Smooth muscle cell (in vitro differentiated cells): ENCODE data around the gene IL5RA. TPM values are rescaled to one million over a fixed set of nuclear protein-coding genes. Genes with fewer than 3 reads are reported as not detected.

ENCODE experiments used
- DNase-seq: peaks from one replicate; lab custom pipeline; 2025; ENCODE audit not compliant: unreplicated experiment; lab: John Stamatoyannopoulos, UW
- H2AFZ ChIP-seq: fragments of 200-600 bp; sonication (generic); 2 replicates; pipeline ENCODE4 v1.6.0; 2016; ENCODE audit warnings: antibody characterized with exemption, low read depth, mild to moderate bottlenecking
- H3F3A ChIP-seq: fragments of 200-600 bp; sonication (generic); 2 replicates; pipeline ENCODE4 v1.6.0; 2017; ENCODE audit warnings: antibody characterized with exemption, low read depth
- H3K27ac ChIP-seq: fragments of 200-600 bp; sonication (generic); 2 replicates; pipeline ENCODE4 v1.5.1; 2016; ENCODE audit warnings: low read depth, mild to moderate bottlenecking
- H3K27me3 ChIP-seq: fragments of 200-600 bp; sonication (generic); 2 replicates; pipeline ENCODE4 v1.6.1; 2016; ENCODE audit warnings: low read depth, mild to moderate bottlenecking
- H3K36me3 ChIP-seq: fragments of 200-600 bp; sonication (generic); 2 replicates; pipeline ENCODE4 v1.5.1; 2016; ENCODE audit warnings: low read depth
- H3K4me1 ChIP-seq: fragments of 200-600 bp; sonication (generic); 2 replicates; pipeline ENCODE4 v1.5.1; 2016; ENCODE audit warnings: low read depth
- H3K4me2 ChIP-seq: fragments of 200-600 bp; sonication (generic); 2 replicates; pipeline ENCODE4 v1.6.0; 2016; ENCODE audit warnings: mild to moderate bottlenecking
- H3K4me3 ChIP-seq: fragments of 200-600 bp; sonication (generic); 2 replicates; pipeline ENCODE4 v1.5.1; 2016; ENCODE audit warnings: mild to moderate bottlenecking
- H3K79me2 ChIP-seq: fragments of 200-600 bp; sonication (generic); 2 replicates; pipeline ENCODE4 v1.6.0; 2016; ENCODE audit warnings: low read depth, mild to moderate bottlenecking
- H3K9ac ChIP-seq: fragments of 200-600 bp; sonication (generic); 2 replicates; pipeline ENCODE4 v1.6.0; 2016; ENCODE audit warnings: low read depth
- H3K9me3 ChIP-seq: fragments of 200-600 bp; sonication (generic); replicated peaks from 2 replicates; pipeline ENCODE4 v1.5.1; 2016; ENCODE audit warnings: low read depth
- H4K20me1 ChIP-seq: fragments of 200-600 bp; sonication (generic); 2 replicates; pipeline ENCODE4 v1.6.0; 2016; ENCODE audit warnings: low read depth
- WGBS: methylation state at CpG from one replicate; pipeline ENCODE4 v1.1.7; 2016; ENCODE audit warnings: low lambda C conversion rate; 5-methylcytosine and 5-hydroxymethylcytosine counted together
- polyA plus RNA-seq: library from polyadenylated mRNA; unstranded; fragments of >200 nt; fragmentation: Nextera tagmentation; extraction: Ambion mirVana; gene quantifications from 2 replicates; pipeline ENCODE4 v1.2.1, GENCODE V29; 2016
- total RNA-seq: library from RNA; depleted of rRNA; stranded (reverse); fragments of >200 nt; gene quantifications from 2 replicates; pipeline ENCODE4 v1.2.3, GENCODE V29; 2014
- TF ChIP-seq, protein P1 (sequence below): fragments of 200-600 bp; sonication (generic); IDR thresholded peaks from 2 replicates; pipeline ENCODE4 v1.5.1; 2017; ENCODE audit warnings: borderline replicate concordance, mild to moderate bottlenecking, antibody characterized with exemption; ENCODE audit not compliant: insufficient read depth, poor library complexity, severe bottlenecking

IL5RA gene
- total and polyA plus RNA-seq, 2 experiments from 2014 or later, result 0.14 TPM; not detected in 1

GRCh38 chr3:3127432-3128010 lies 17.3 kb upstream of the IL5RA start:
- H3K4me3 ChIP-seq, result peak overlapping the region; percentile 67
- TF ChIP-seq, protein P1, sequence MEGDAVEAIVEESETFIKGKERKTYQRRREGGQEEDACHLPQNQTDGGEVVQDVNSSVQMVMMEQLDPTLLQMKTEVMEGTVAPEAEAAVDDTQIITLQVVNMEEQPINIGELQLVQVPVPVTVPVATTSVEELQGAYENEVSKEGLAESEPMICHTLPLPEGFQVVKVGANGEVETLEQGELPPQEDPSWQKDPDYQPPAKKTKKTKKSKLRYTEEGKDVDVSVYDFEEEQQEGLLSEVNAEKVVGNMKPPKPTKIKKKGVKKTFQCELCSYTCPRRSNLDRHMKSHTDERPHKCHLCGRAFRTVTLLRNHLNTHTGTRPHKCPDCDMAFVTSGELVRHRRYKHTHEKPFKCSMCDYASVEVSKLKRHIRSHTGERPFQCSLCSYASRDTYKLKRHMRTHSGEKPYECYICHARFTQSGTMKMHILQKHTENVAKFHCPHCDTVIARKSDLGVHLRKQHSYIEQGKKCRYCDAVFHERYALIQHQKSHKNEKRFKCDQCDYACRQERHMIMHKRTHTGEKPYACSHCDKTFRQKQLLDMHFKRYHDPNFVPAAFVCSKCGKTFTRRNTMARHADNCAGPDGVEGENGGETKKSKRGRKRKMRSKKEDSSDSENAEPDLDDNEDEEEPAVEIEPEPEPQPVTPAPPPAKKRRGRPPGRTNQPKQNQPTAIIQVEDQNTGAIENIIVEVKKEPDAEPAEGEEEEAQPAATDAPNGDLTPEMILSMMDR, result no peak
- peaks cover 10% of the 10 kb centered on the region for H3K4me1 ChIP-seq
- 31% methylated on average over 20 of the region's 20 CpGs for WGBS
- H3K27me3 ChIP-seq, result no peaks in the 10 kb centered on the region
- peaks cover 4% of the 10 kb centered on the region for H3K36me3 ChIP-seq
- peak overlapping the region; percentile 58 for H2AFZ ChIP-seq
- no peaks in the 10 kb centered on the region for H4K20me1 ChIP-seq
- H3K4me2 ChIP-seq, result peak overlapping the region; percentile 86
- peaks cover 28% of the 10 kb centered on the region for H3K79me2 ChIP-seq
- no peaks in the 10 kb centered on the region for H3K9me3 ChIP-seq
- H3K27ac ChIP-seq, result peak overlapping the region; percentile 94
- H3K9ac ChIP-seq, result peak overlapping the region; percentile 96
- DNase-seq, result no peak
- no peaks in the 10 kb centered on the region for H3F3A ChIP-seq

DNA sequence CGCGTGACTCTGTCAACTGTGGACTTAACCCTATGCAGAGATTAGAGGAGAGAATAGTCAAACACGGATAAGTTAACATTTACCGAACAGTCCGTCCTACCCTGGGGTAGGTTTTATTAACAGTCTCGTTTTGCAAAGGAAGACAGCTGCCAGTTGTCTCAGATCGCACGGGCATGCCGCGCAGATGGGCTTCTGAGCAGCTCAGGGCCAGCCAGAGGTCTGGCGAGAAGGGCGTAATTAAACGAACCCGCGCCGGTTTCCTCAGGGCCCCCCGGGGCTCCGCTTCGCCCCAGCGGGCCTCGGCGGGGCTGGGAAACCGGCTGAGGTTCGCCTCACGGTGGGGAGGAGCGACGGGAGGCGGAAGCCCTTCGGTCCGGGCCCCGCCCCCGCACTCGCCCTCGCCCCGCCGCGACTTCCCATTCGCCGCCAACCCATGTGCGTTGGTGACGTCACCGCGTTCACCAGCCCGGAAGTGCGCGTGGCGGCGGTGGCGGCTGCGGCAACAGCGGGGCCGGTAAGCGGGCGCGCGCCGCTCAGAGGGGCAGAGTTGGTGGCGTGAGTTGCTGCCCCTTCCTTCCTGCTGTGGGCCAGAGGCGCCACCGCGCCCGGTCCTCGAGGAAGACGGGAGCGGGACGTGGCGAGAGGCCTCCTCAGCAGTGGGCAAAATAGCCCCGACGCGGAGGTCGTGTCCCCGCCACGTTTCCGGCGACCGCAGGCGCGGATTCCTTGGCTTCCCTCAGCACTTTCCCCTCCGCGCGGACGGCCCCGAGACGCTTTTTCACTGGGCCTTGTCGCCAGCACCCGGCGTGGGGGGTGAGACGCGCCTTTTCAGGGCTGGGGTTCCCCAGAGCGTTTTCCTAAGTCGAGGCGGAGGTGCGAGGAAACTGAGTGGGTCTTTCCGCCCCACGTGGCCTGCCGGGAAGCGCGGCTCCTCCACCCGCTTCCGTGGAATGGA lies 16.6 kb upstream of the IL5RA start, which contains the start of gene TRNT1:
TSS of gene TRNT1 (plus strand) at position 464 of the 955 bp plus-strand sequence. CDS start 2,101 bp downstream, outside the sequence.
- H3K9ac ChIP-seq, result peak within 1 kb of the TSS; percentile 96

GRCh38 chr3:3125977-3126376 lies 15.8 kb upstream of the IL5RA start:
- no peak for DNase-seq
- Histone ChIP-seq H3K4me3 (peak overlapping the region; percentile 67), H3K4me2 (peak overlapping the region; percentile 86), H3F3A (no peaks in the 10 kb centered on the region), H2AFZ (peak overlapping the region; percentile 83), H3K36me3 (peaks cover 4% of the 10 kb centered on the region), H3K27ac (peak overlapping the region; percentile 94), H3K9ac (peak overlapping the region; percentile 96), H3K79me2 (peaks cover 26% of the 10 kb centered on the region), H3K27me3 (no peaks in the 10 kb centered on the region), H3K9me3 (no peaks in the 10 kb centered on the region), H3K4me1 (peaks cover 10% of the 10 kb centered on the region), H4K20me1 (no peaks in the 10 kb centered on the region)
- TF ChIP-seq, protein P1, result no peak
- WGBS, result 92% methylated on average over 24 of the region's 24 CpGs

More for the DNA sequence above, 16.6 kb upstream of the IL5RA start, which contains the start of gene TRNT1:
- H3K9me3 ChIP-seq, result no peaks in the 10 kb centered on the region
- H3K4me3 ChIP-seq, result peak within 1 kb of the TSS; percentile 67
- DNase-seq, result peak; percentile 80
- H3K27me3 ChIP-seq, result no peaks in the 10 kb centered on the region
- peaks cover 10% of the 10 kb centered on the region for H3K4me1 ChIP-seq
- WGBS, result 2% methylated on average over 91 of the region's 100 CpGs
- peaks cover 28% of the 10 kb centered on the region for H3K79me2 ChIP-seq
- peak within 1 kb of the TSS; percentile 94 for H3K27ac ChIP-seq
- TF ChIP-seq, protein P1, result no peak
- no peaks in the 10 kb centered on the region for H3F3A ChIP-seq
- peak within 1 kb of the TSS; percentile 86 for H3K4me2 ChIP-seq
- no peaks in the 10 kb centered on the region for H4K20me1 ChIP-seq
- H3K36me3 ChIP-seq, result peaks cover 4% of the 10 kb centered on the region
- H2AFZ ChIP-seq, result peak within 1 kb of the TSS; percentile 83
